HCT116 (cell line): ENCODE data around the gene CIAO2A. TPM values are rescaled to one million over a fixed set of nuclear protein-coding genes. Genes with fewer than 3 reads are reported as not detected.

Experiments used
- ATAC-seq: fragments of 200-7000 bp; cut with Tn5 transposase; 2 replicates; pipeline ENCODE4 v1.9.1; 2020; ENCODE audit warnings: mild to moderate bottlenecking, moderate library complexity
- BruUV-seq: library from RNA; stranded (reverse); fragments of 400-500 nt; replicated peaks from 2 replicates; lab custom pipeline; 2021; lab: Mats Ljungman, UMichigan
- CTCF ChIA-PET: fragments of 300-600 bp; sonication (Branson Sonifier 250); formaldehyde crosslinking; loops from one replicate; lab custom pipeline; 2021; ENCODE audit warnings: antibody characterized with exemption; lab: Charles Lee
- POLR2A ChIA-PET: fragments of 300-600, 350-600 bp; sonication (Branson Sonifier 250); formaldehyde crosslinking; loops from one replicate; lab custom pipeline; 2021; ENCODE audit warnings: antibody characterized with exemption; lab: Charles Lee
- RAD21 ChIA-PET, 2 experiments: fragments of 300-600 bp; sonication (Branson Sonifier 250); formaldehyde crosslinking; loops; one replicate each; lab custom pipeline; 2023; ENCODE audit warnings: low total read pairs in 2 of 2; ENCODE audit not compliant: uncharacterized antibody in 2 of 2, unreplicated experiment in 2 of 2, low non-redundant PET in 1 of 2; lab: Charles Lee
- DNase-seq: peaks from one replicate; pipeline ENCODE4 v3.0.0-alpha.2; 2010; ENCODE audit warnings: low read depth, low spot score
- H2AFZ ChIP-seq: fragments of 200-600 bp; shearing (Covaris generic), sonication (generic); 2 replicates; pipeline ENCODE4 v1.6.1; 2017; ENCODE audit warnings: low read depth, mixed run types, mixed read lengths, antibody characterized with exemption, low read length; ENCODE audit not compliant: poor library complexity, severe bottlenecking
- H3K27ac ChIP-seq: 2 replicates; pipeline ENCODE4 v1.5.1; 2012; ENCODE audit warnings: low read depth, low read length
- H3K27me3 ChIP-seq: fragments of 200-600 bp; sonication (generic); 2 replicates; pipeline ENCODE4 v1.6.1; 2016; ENCODE audit warnings: mixed run types, low read length, mixed read lengths; ENCODE audit not compliant: insufficient read depth
- H3K36me3 ChIP-seq, 2 experiments: fragments of 200-500 bp in 1 of 2; fragments of 200-600 bp in 1 of 2; sonication (Bioruptor generic) in 1 of 2; sonication (generic) in 1 of 2; 2 replicates each; pipeline versions ENCODE4 v1.5.1 to v1.6.1; 2014 to 2016; ENCODE audit warnings: low read length in 2 of 2, inconsistent platforms in 1 of 2, mixed read lengths in 1 of 2, mixed run types in 1 of 2; ENCODE audit not compliant: insufficient read depth in 2 of 2, control insufficient read depth in 1 of 2
- H3K4me1 ChIP-seq, 2 experiments: fragments of 200-600 bp in 1 of 2; sonication (generic) in 1 of 2; 2 replicates each; pipeline versions ENCODE4 v1.5.1 to v1.6.1; 2012 to 2017; ENCODE audit warnings: low read length in 2 of 2, inconsistent platforms in 1 of 2, mild to moderate bottlenecking in 1 of 2, mixed read lengths in 1 of 2, mixed run types in 1 of 2, moderate library complexity in 1 of 2; ENCODE audit not compliant: insufficient read depth in 2 of 2, control insufficient read depth in 1 of 2
- H3K4me2 ChIP-seq: fragments of 200-600 bp; sonication (generic); 2 replicates; pipeline ENCODE4 v1.6.1; 2017; ENCODE audit warnings: mixed run types, low read length, mixed read lengths
- H3K4me3 ChIP-seq, 2 experiments: fragments of 200-600 bp in 1 of 2; sonication (generic) in 1 of 2; replicated peaks in 1 of 2; 2 replicates each; pipeline ENCODE4 v1.5.1; 2011 to 2016; ENCODE audit warnings: low read length in 2 of 2, control low read depth in 1 of 2, low read depth in 1 of 2, mild to moderate bottlenecking in 1 of 2, mixed read lengths in 1 of 2, mixed run types in 1 of 2
- H3K79me2 ChIP-seq: fragments of 200-600 bp; sonication (generic); 2 replicates; pipeline ENCODE4 v1.6.1; 2017; ENCODE audit warnings: mild to moderate bottlenecking, mixed run types, low read length, moderate library complexity, mixed read lengths; ENCODE audit not compliant: insufficient read depth
- H3K9ac ChIP-seq: fragments of 200-600 bp; sonication (generic); 2 replicates; pipeline ENCODE4 v1.6.1; 2016; ENCODE audit warnings: low read length, mixed read lengths
- H3K9me2 ChIP-seq: fragments of 200-600 bp; sonication (generic), shearing (Covaris generic); 2 replicates; pipeline ENCODE4 v1.6.1; 2017; ENCODE audit warnings: mixed run types, mild to moderate bottlenecking, moderate library complexity; ENCODE audit not compliant: insufficient read depth
- H3K9me3 ChIP-seq, 2 experiments: fragments of 200-500 bp in 1 of 2; fragments of 200-600 bp in 1 of 2; sonication (Bioruptor generic) in 1 of 2; sonication (generic) in 1 of 2; 2 replicates each; pipeline ENCODE4 v1.6.1; 2014 to 2017; ENCODE audit warnings: low read length in 2 of 2, mixed read lengths in 2 of 2, inconsistent platforms in 1 of 2, low read depth in 1 of 2, mild to moderate bottlenecking in 1 of 2, mixed run types in 1 of 2, moderate library complexity in 1 of 2; ENCODE audit not compliant: control insufficient read depth in 1 of 2, insufficient read depth in 1 of 2
- H4K20me1 ChIP-seq: fragments of 200-600 bp; sonication (generic), shearing (Covaris generic); 2 replicates; pipeline ENCODE4 v1.6.1; 2017; ENCODE audit warnings: mixed run types, mild to moderate bottlenecking, moderate library complexity; ENCODE audit not compliant: insufficient read depth
- CBX3 ChIP-seq: IDR thresholded peaks from 2 replicates; pipeline ENCODE4 v1.6.1; 2012; ENCODE audit warnings: low read depth
- CEBPB ChIP-seq: IDR thresholded peaks from 2 replicates; pipeline ENCODE4 v1.6.1; 2012; ENCODE audit warnings: low read depth
- EGR1 ChIP-seq: IDR thresholded peaks from 2 replicates; pipeline ENCODE4 v1.6.1; 2012; ENCODE audit warnings: low read depth
- ELF1 ChIP-seq: IDR thresholded peaks from 2 replicates; pipeline ENCODE4 v1.6.1; 2012; ENCODE audit warnings: low read depth, borderline replicate concordance
- EZH2 ChIP-seq: fragments of 200-600 bp; sonication (generic); IDR thresholded peaks from 2 replicates; pipeline ENCODE4 v1.6.1; 2017; ENCODE audit warnings: antibody characterized with exemption, mixed run types
- EZH2phosphoT487 ChIP-seq: fragments of 200-600 bp; IDR thresholded peaks from 2 replicates; pipeline ENCODE4 v1.6.1; 2018; ENCODE audit warnings: antibody characterized with exemption, borderline replicate concordance
- JUND ChIP-seq: IDR thresholded peaks from 2 replicates; pipeline ENCODE4 v1.6.1; 2012
- POLR2A ChIP-seq: IDR thresholded peaks from 2 replicates; pipeline ENCODE4 v1.7.0; 2011; ENCODE audit warnings: borderline replicate concordance; ENCODE audit not compliant: insufficient read depth, insufficient read length; ENCODE audit errors: extremely low read depth
- POLR2AphosphoS5 ChIP-seq: IDR thresholded peaks from 2 replicates; pipeline ENCODE4 v1.6.1; 2011; ENCODE audit warnings: mild to moderate bottlenecking, low read depth, low read length, moderate library complexity
- SP1 ChIP-seq: IDR thresholded peaks from 2 replicates; pipeline ENCODE4 v1.6.1; 2012; ENCODE audit warnings: low read depth
- SRF ChIP-seq: IDR thresholded peaks from 2 replicates; pipeline ENCODE4 v1.6.1; 2012; ENCODE audit warnings: low read depth
- TCF7L2 ChIP-seq: IDR thresholded peaks from 2 replicates; pipeline ENCODE4 v1.7.0; 2011; ENCODE audit warnings: borderline replicate concordance, inconsistent platforms; ENCODE audit not compliant: insufficient read depth, insufficient read length; ENCODE audit errors: extremely low read depth
- ZNF274 ChIP-seq: fragments of 200-500 bp; sonication (Bioruptor generic); IDR thresholded peaks from 2 replicates; pipeline ENCODE4 v1.6.1; 2014; ENCODE audit warnings: mild to moderate bottlenecking, low read depth, low read length, inconsistent platforms
- intact Hi-C: fragments of 100-400 bp; cut with micrococcal nuclease; formaldehyde crosslinking; loops from 2 replicates; pipeline ENCODE4 v1.10.0; 2022
- total RNA-seq: library from RNA; stranded (reverse); gene quantifications from one replicate; pipeline ENCODE4 v1.2.1, GENCODE V29; 2021; ENCODE audit not compliant: unreplicated experiment
- TF ChIP-seq, protein P1 (sequence below): IDR thresholded peaks from 2 replicates; pipeline ENCODE4 v1.6.1; 2012
- TF ChIP-seq, protein P2 (sequence below): IDR thresholded peaks from 2 replicates; pipeline ENCODE4 v1.6.1; 2011; ENCODE audit warnings: mild to moderate bottlenecking, low read length, moderate library complexity; ENCODE audit not compliant: insufficient replicate concordance; ENCODE audit errors: extremely low read depth
- TF ChIP-seq, protein P3 (sequence below): IDR thresholded peaks from 2 replicates; pipeline ENCODE4 v1.6.1; 2012
- TF ChIP-seq, protein P4 (sequence below), 3 experiments: fragments of 200-600 bp in 1 of 3; sonication (generic) in 1 of 3; IDR thresholded peaks in 2 of 3; conservative IDR thresholded peaks in 1 of 3; 2 replicates each; pipeline ENCODE4 v1.5.1; 2012 to 2017; ENCODE audit warnings: low read depth in 2 of 3, low read length in 2 of 3, antibody characterized with exemption in 1 of 3, borderline replicate concordance in 1 of 3, control low read depth in 1 of 3, mild to moderate bottlenecking in 1 of 3, mixed read lengths in 1 of 3, mixed run types in 1 of 3, moderate library complexity in 1 of 3; ENCODE audit not compliant: insufficient read depth in 1 of 3

CIAO2A gene
- total RNA-seq, 1 experiment from 2014 or later: 69.3 TPM

DNA sequence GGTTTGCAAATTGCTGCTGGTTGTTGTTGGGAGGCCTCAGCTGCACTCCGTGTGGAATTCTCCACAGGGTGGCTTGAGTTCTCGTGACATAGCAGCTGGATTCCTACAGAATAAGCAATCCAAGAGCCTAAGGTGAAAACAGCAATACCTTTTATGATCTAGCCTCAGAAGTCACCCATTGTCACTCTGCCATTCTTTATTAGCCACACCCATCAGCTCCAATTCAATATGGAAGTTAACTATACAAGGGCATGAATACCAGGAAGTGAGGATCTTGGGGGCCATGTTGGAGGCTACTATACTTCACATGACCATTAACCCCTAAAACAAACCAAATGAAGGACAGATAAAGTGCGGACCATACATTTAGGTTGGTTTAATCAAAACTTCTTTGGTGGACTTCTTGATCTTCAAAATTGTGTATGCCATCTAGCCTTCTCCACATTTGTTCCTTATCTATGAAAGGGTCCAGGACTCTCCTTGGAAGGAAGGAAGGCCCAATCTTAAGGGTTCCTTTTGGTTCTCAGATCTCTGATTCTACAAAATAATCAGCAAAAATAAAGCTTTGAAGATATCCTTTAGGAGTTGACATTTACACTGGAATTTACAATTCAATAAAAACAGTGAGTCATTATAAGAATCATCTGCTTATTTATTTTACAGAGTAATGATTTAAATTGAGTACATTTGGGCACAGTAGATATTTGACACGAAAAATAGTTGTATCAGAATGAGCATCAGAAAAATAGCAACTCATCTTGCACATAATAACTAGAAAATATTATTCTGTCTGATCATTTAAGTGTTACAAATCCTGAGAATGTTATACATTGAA is 21.5 kb downstream of the CIAO2A start:
- Histone ChIP-seq H4K20me1 (no peaks in the 10 kb centered on the region), H3K9ac (no peak overlapping the region), H3K27me3 (no peaks in the 10 kb centered on the region), H3K4me1 (peaks cover 0 to 25% of the 10 kb centered on the region in 2 experiments; a peak in 1 of 4 replicates), H3K36me3 (peaks cover 2 to 17% of the 10 kb centered on the region in 2 experiments; a peak in 2 of 4 replicates), H3K4me2 (0 out of 2 replicates have a peak overlapping the region, but pooled peaks have one; percentile 5), H3K4me3 (no peak overlapping the region), H3K27ac (no peak overlapping the region), H2AFZ (no peak overlapping the region), H3K9me2 (no peaks in the 10 kb centered on the region), H3K79me2 (peaks cover under 1% of the 10 kb centered on the region; the same call in 1 of the 2 replicates), H3K9me3 (no peaks in the 10 kb centered on the region)
- ChIA-PET POLR2A (interaction anchor here (1.4 kb wide), 1 partner anchor 21 kb away, joined by 4 read pairs; the partner anchor contains the start of gene CIAO2A), RAD21 (interaction anchor here in 1 of 2 experiments (0.7 kb wide), 1 partner anchor 21 kb away, joined by 3 read pairs; the partner anchor contains the start of gene CIAO2A), CTCF (interaction anchor here (0.8 to 2.9 kb wide), 4 partner anchors 14 to 462 kb away, joined by 4 to 8 read pairs (median 4); no protein-coding TSS in a partner anchor)
- no peak for DNase-seq
- intact Hi-C loops: no loop called here
- no peak for ATAC-seq
- no peak for TF ChIP-seq SP1
- no peak for TF ChIP-seq POLR2A
- no peak for TF ChIP-seq JUND
- TF ChIP-seq, protein P1, sequence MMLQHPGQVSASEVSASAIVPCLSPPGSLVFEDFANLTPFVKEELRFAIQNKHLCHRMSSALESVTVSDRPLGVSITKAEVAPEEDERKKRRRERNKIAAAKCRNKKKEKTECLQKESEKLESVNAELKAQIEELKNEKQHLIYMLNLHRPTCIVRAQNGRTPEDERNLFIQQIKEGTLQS: no peak
- TF ChIP-seq CEBPB: no peak
- no peak for TF ChIP-seq ELF1
- no peak for TF ChIP-seq CBX3
- TF ChIP-seq EGR1: no peak
- TF ChIP-seq, protein P2, sequence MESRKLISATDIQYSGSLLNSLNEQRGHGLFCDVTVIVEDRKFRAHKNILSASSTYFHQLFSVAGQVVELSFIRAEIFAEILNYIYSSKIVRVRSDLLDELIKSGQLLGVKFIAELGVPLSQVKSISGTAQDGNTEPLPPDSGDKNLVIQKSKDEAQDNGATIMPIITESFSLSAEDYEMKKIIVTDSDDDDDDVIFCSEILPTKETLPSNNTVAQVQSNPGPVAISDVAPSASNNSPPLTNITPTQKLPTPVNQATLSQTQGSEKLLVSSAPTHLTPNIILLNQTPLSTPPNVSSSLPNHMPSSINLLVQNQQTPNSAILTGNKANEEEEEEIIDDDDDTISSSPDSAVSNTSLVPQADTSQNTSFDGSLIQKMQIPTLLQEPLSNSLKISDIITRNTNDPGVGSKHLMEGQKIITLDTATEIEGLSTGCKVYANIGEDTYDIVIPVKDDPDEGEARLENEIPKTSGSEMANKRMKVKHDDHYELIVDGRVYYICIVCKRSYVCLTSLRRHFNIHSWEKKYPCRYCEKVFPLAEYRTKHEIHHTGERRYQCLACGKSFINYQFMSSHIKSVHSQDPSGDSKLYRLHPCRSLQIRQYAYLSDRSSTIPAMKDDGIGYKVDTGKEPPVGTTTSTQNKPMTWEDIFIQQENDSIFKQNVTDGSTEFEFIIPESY: no peak
- TF ChIP-seq, protein P3, sequence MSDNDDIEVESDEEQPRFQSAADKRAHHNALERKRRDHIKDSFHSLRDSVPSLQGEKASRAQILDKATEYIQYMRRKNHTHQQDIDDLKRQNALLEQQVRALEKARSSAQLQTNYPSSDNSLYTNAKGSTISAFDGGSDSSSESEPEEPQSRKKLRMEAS: no peak
- TF ChIP-seq ZNF274: no peak
- TF ChIP-seq TCF7L2: no peak
- no peak for TF ChIP-seq EZH2
- TF ChIP-seq, protein P4, sequence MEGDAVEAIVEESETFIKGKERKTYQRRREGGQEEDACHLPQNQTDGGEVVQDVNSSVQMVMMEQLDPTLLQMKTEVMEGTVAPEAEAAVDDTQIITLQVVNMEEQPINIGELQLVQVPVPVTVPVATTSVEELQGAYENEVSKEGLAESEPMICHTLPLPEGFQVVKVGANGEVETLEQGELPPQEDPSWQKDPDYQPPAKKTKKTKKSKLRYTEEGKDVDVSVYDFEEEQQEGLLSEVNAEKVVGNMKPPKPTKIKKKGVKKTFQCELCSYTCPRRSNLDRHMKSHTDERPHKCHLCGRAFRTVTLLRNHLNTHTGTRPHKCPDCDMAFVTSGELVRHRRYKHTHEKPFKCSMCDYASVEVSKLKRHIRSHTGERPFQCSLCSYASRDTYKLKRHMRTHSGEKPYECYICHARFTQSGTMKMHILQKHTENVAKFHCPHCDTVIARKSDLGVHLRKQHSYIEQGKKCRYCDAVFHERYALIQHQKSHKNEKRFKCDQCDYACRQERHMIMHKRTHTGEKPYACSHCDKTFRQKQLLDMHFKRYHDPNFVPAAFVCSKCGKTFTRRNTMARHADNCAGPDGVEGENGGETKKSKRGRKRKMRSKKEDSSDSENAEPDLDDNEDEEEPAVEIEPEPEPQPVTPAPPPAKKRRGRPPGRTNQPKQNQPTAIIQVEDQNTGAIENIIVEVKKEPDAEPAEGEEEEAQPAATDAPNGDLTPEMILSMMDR (IDR thresholded peaks at IDR 0.05 in 2 of 3, conservative IDR thresholded peaks at IDR 0.05 in 1 of 3; ENCODE audit: borderline replicate concordance in 1 of 3, insufficient read depth in 1 of 3, low read depth in 2 of 3, low read length in 2 of 3): no peak
- no peak for TF ChIP-seq SRF
- no peak for TF ChIP-seq POLR2AphosphoS5
- no peak for TF ChIP-seq EZH2phosphoT487
- no TSS peak for BruUV-seq
